Ascending aorta (tissue), 2 donors: ENCODE data around the gene CACTIN. TPM values are rescaled to one million over a fixed set of nuclear protein-coding genes. Genes with fewer than 3 reads are reported as not detected.

Experiments used
- DNase-seq, 2 donors: peaks; one replicate each; pipeline ENCODE4 v3.0.0-alpha.2; 2019; ENCODE audit warnings: low spot score in 2 of 2
- H3K27ac ChIP-seq, 2 donors: fragments of 200-600 bp; sonication (generic); one replicate each; pipeline ENCODE4 v1.5.1; 2016 to 2017; ENCODE audit warnings: mild to moderate bottlenecking in 1 of 2
- H3K27me3 ChIP-seq: fragments of 200-600 bp; sonication (generic); one replicate; pipeline ENCODE4 v1.5.1; 2017
- H3K36me3 ChIP-seq, 2 donors: fragments of 200-600 bp; sonication (generic); one replicate each; pipeline ENCODE4 v1.5.1; 2016
- H3K4me1 ChIP-seq, 2 donors: fragments of 200-600 bp; sonication (generic); one replicate each; pipeline ENCODE4 v1.5.1; 2016 to 2017; ENCODE audit warnings: mild to moderate bottlenecking in 1 of 2
- H3K4me3 ChIP-seq, 2 donors: fragments of 200-600 bp; sonication (generic); one replicate each; pipeline ENCODE4 v1.5.1; 2016 to 2017; ENCODE audit warnings: mild to moderate bottlenecking in 1 of 2
- H3K9me3 ChIP-seq, 2 donors: fragments of 200-600 bp; sonication (generic); one replicate each; pipeline ENCODE4 v1.5.1; 2016
- intact Hi-C: fragments of 100-400 bp; cut with DNase I; formaldehyde crosslinking; loops from one replicate; pipeline ENCODE4 v1.15.1; 2023
- total RNA-seq: library from RNA; depleted of rRNA; stranded (reverse); fragments of >200 nt; gene quantifications from one replicate; pipeline ENCODE4 v1.1.0, GENCODE V29; 2016
- TF ChIP-seq, protein P1 (sequence below), 3 experiments: fragments of 200-600 bp in 2 of 3; fragments of 450-650 bp in 1 of 3; sonication (generic) in 2 of 3; IDR thresholded peaks; one replicate each; pipeline ENCODE4 v1.5.1; 2016 to 2019; ENCODE audit warnings: antibody characterized with exemption in 3 of 3, mild to moderate bottlenecking in 1 of 3, moderate library complexity in 1 of 3

CACTIN gene
- total RNA-seq, 1 donor from 2014 or later = 57.6 TPM

DNA sequence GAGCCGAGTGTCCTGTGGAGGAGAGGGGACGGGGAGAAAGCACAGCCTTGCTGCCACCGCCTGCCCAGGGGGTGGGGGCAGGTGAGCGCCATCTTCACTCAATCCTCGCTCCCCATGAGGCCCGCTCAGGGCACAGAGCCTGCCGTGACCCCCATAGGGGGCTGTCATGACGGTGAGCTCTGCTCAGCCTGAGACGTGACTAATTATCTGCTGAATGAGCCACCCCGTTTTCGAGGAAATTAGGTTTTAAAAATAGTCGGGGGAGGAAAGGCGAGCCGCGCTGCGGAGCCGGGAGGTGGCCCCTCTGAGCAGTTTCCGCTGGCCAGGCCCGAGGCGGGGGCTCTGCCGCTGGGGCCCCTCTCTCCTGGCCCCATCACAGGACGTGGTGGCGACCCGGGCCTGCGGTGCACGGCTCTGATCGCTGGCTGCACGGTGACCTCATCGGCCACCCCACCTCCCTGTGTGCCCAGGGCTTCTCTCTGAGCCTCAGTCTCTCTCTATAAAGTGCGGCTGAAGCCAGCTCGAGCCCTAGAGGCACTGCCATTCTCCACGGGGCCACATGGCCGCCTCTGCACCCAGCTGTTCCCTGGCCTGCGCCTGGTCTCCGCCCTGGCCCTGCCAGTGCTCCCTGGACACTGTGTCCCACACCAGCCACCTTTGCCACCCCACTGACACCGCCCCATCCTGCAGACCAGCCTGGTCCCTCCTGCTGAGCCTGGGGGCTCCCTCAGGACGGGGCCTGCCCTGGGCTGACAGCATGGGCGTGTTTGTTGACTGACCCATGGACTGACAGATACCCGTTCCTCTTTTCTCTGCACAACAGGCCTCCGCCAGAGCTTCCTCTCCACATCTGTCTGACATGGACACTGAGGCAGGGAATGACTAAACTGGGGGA, 45.3 kb upstream of the CACTIN start:
- Histone ChIP-seq H3K4me3 (peak overlapping the region; percentile 12 to 60), H3K9me3 (no peaks in the 10 kb centered on the region), H3K36me3 (peaks cover 2% of the 10 kb centered on the region in 2 donors), H3K27ac (peak overlapping the region; percentile 99), H3K27me3 (no peaks in the 10 kb centered on the region), H3K4me1 (peaks cover 18 to 46% of the 10 kb centered on the region in 2 donors)
- TF ChIP-seq, protein P1, sequence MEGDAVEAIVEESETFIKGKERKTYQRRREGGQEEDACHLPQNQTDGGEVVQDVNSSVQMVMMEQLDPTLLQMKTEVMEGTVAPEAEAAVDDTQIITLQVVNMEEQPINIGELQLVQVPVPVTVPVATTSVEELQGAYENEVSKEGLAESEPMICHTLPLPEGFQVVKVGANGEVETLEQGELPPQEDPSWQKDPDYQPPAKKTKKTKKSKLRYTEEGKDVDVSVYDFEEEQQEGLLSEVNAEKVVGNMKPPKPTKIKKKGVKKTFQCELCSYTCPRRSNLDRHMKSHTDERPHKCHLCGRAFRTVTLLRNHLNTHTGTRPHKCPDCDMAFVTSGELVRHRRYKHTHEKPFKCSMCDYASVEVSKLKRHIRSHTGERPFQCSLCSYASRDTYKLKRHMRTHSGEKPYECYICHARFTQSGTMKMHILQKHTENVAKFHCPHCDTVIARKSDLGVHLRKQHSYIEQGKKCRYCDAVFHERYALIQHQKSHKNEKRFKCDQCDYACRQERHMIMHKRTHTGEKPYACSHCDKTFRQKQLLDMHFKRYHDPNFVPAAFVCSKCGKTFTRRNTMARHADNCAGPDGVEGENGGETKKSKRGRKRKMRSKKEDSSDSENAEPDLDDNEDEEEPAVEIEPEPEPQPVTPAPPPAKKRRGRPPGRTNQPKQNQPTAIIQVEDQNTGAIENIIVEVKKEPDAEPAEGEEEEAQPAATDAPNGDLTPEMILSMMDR (IDR thresholded peaks at IDR 0.05) = peak; percentile 19 to 41 (median 24)
- DNase-seq = no peak
- intact Hi-C loops = loop anchor here (2.0 to 5.0 kb wide), 3 partner anchors 13 to 295 kb away; partner anchors contain the start of gene MRPL54

DNA sequence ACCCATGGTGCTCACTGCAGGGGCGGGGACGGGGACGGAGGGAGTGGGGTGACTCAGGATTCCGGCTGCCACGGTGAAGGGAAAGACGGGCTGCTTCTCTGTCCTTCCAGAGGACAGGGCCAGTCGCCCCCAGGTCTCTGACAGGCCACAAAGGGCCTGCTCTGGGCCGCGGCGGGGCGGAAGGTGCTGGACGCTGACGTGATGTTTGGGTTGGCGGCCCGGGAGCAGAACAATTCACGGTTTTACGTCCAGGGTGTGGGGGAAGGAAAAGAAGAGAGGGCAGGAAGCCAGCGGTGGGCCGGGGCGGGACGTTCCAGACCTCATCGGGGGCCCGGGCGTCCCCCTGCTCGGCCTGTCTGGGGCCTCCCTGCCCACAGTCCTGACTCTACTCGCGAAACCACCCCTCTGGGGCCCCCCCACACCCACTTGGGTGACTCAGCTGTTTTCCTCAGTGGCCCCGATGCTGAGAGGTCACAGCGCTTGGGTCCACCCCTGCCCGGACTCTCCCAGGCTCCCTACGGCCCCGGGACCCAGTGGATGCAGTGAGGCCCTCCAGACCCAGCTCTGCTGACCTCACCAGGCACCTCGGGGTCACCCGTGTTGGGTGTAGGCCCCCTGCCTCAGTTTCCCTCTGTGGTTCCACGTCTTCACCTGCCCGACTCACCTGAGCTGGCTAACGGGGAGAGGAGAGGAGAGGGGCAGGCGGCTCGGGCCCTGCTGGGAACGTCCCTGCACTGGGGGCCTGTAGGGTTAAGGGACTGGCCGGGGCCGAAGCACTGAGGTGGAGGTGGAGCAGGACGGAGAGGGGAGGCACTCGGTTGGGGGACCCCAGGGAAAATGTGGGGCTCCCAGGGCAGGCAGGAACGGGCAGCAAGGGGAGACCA, 44.4 kb upstream of the CACTIN start:
- H3K4me3 ChIP-seq = peak overlapping the region; percentile 31 to 60
- H3K4me1 ChIP-seq = peaks cover 18 to 48% of the 10 kb centered on the region in 2 donors
- TF ChIP-seq, protein P1 (IDR thresholded peaks at IDR 0.05) = no peak
- DNase-seq = peak; percentile 85 to 94
- peak overlapping the region; percentile 99 for H3K27ac ChIP-seq
- no peaks in the 10 kb centered on the region for H3K27me3 ChIP-seq
- H3K9me3 ChIP-seq = no peaks in the 10 kb centered on the region
- H3K36me3 ChIP-seq = peaks cover 5 to 10% of the 10 kb centered on the region in 2 donors
- intact Hi-C loops = loop anchor here (1.0 to 5.0 kb wide), 4 partner anchors 14 to 296 kb away; partner anchors contain the start of genes MRPL54 and PIP5K1C

DNA sequence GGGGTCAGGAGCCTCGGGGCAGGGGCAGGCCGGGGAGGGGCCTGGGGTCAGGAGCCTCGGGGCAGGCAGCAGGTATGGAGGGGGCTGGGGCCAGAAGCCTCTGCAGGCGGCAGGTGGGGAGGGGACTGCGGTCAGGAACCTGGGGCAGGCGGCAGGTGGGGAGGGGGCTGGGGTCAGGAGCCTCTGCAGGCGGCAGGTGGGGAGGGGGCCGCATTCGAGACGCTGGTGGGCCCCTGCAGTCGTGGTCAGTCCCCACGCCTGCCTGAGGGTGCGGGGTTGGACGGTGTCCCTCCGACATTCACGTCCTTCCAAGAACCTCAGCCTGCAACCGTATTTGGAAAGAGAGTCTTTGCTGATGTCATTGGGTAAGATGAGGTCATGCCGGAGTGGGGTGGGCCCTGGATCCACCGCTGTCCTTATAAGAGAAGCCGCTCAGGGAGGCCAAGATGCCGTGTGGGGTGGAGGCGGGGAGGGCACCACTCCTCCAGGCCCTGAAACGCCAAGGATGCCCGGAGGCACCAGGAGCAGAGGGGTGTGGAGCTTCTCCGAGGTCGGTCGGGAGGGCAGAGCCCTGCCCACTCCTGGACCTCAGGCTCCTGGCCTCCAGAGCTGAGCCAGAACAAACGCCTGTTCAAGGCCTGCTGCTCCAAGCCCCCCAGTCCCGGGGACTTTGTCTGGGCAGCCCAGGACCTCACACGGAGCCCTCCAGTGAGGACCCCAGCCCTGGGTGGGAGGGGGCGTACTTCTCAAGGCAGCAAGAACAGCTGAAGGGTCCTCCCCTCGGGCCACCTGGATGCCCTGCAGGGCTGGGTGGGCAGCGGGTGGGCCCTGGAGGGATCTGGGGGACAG, 43.6 kb upstream of the CACTIN start:
- peak; percentile 83 to 96 for DNase-seq
- peaks cover 8 to 14% of the 10 kb centered on the region in 2 donors for H3K36me3 ChIP-seq
- peaks cover 18 to 53% of the 10 kb centered on the region in 2 donors for H3K4me1 ChIP-seq
- H3K27ac ChIP-seq = peak overlapping the region; percentile 99
- intact Hi-C loops = loop anchor here (1.0 to 5.0 kb wide), 4 partner anchors 15 to 297 kb away; partner anchors contain the start of genes MRPL54 and PIP5K1C
- TF ChIP-seq, protein P1 (IDR thresholded peaks at IDR 0.05) = no peak
- no peaks in the 10 kb centered on the region for H3K27me3 ChIP-seq
- H3K9me3 ChIP-seq = no peaks in the 10 kb centered on the region
- H3K4me3 ChIP-seq = peak overlapping the region; percentile 31 to 60

DNA sequence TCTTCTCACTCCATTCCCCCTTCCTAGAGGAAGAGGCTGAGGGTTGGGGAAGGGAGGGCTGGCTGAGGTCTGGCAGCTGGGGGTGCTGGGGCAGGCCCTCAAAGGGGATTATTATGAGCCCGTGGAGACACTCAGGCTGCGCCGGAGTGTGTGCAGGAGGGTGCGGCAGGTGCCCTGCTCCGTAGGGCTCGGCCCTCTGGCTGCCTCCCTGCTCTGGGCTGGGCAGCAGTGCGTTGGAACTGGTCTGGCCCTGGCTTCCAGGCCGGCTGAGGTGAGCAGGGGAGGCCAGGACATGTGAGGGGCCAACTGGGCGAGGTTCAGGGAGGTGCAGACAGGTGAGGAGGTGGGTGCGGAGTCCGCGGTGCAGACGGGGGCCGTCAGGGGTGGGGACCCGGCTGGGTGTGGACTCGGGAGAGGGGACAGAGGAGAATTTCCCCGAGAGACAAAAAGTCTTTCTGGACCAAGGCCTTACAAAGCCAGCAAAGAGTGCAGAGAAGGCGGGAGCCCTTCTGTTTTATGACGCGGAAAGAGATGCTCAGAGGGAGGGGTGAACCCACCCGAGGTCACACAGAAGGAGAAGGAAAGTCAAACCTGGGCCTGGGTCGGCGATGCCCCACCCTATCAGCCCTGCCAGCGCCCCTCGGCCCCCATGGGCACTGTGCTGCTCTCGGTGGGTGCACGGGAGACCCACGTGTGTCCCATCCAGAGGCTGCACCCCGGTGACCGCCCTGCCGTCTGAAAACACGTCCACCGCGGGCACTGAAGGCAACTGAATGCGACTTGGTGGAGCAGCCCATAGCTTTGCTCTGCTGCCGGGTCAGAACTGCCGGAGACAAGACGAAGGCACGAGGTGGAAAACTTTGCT, 42.7 kb upstream of the CACTIN start:
- DNase-seq = no peak
- Histone ChIP-seq H3K27me3 (no peaks in the 10 kb centered on the region), H3K36me3 (peaks cover 16 to 23% of the 10 kb centered on the region in 2 donors), H3K27ac (peak overlapping the region; percentile 99), H3K9me3 (no peaks in the 10 kb centered on the region), H3K4me1 (peaks cover 18 to 53% of the 10 kb centered on the region in 2 donors), H3K4me3 (peak overlapping the region in 1 of 2 donors; percentile 60)
- TF ChIP-seq, protein P1 (IDR thresholded peaks at IDR 0.05) = no peak
- intact Hi-C loops = no loop called here
